ENCODE results near the gene NNMT. TPM values are rescaled to one million over a fixed set of nuclear protein-coding genes. Genes with fewer than 3 reads are reported as not detected.

The NNMT gene
- total RNA-seq, 1 donor from 2014 or later: 394 TPM

- Histone ChIP-seq H3K4me1 (ENCODE audit: insufficient read depth, low read length) (peaks cover 33% of the 10 kb centered on the region), H3K36me3 (ENCODE audit: insufficient read depth, low read length) (no peaks in the 10 kb centered on the region), H4K20me1 (ENCODE audit: insufficient read depth, low read length) (no peaks in the 10 kb centered on the region), H3K4me3 (ENCODE audit: insufficient read depth, low read depth, low read length) (no peak overlapping the region), H3K27me3 (ENCODE audit: insufficient read depth, low read length) (no peaks in the 10 kb centered on the region), H3K79me2 (ENCODE audit: insufficient read depth, low read length) (no peaks in the 10 kb centered on the region), H3K4me2 (ENCODE audit: low read length) (no peak overlapping the region), H3K9me3 (ENCODE audit: insufficient read depth, low read depth, low read length) (no peaks in the 10 kb centered on the region), H3K27ac (ENCODE audit: low read depth, low read length) (no peak overlapping the region), H3K9ac (ENCODE audit: low read length) (no peak overlapping the region), H2AFZ (ENCODE audit: low read depth, low read length) (no peak overlapping the region)
- DNase-seq (ENCODE audit: low read depth) (no peak), FAIRE-seq (no peak)
- Mint-ChIP-seq H3K36me3 (ENCODE audit: low read depth, unreplicated experiment) (no peaks in the 10 kb centered on the region), H3K9me3 (ENCODE audit: unreplicated experiment) (no peaks in the 10 kb centered on the region), H3K4me1 (ENCODE audit: low read depth, unreplicated experiment) (peaks cover 64% of the 10 kb centered on the region), H3K4me3 (ENCODE audit: unreplicated experiment) (no peak overlapping the region), H3K27ac (ENCODE audit: unreplicated experiment) (no peak overlapping the region), H3K27me3 (ENCODE audit: low read depth, unreplicated experiment) (no peaks in the 10 kb centered on the region)
- TF ChIP-seq EZH2 (IDR thresholded peaks at IDR 0.05; ENCODE audit: insufficient read depth, low read length): no peak
- no peak for TF ChIP-seq CTCF (IDR thresholded peaks at IDR 0.05; ENCODE audit: insufficient read depth, low read depth, low read length)
Observed at GRCh38 chr11:114287154-114287553, 9.0 kb upstream of the NNMT start.

- no peaks in the 10 kb centered on the region for H3K36me3 ChIP-seq (ENCODE audit: insufficient read depth, low read length)
- H3K9me3 ChIP-seq (ENCODE audit: insufficient read depth, low read depth, low read length): no peaks in the 10 kb centered on the region
- no peaks in the 10 kb centered on the region for H3K36me3 Mint-ChIP-seq (ENCODE audit: low read depth, unreplicated experiment)
- H3K27ac Mint-ChIP-seq (ENCODE audit: unreplicated experiment): no peak overlapping the region
- TF ChIP-seq CTCF (IDR thresholded peaks at IDR 0.05; ENCODE audit: insufficient read depth, low read depth, low read length) (no peak), EZH2 (IDR thresholded peaks at IDR 0.05; ENCODE audit: insufficient read depth, low read length) (no peak)
- H3K4me1 ChIP-seq (ENCODE audit: insufficient read depth, low read length): peaks cover 42% of the 10 kb centered on the region
- no peak overlapping the region for H3K4me2 ChIP-seq (ENCODE audit: low read length)
- H3K4me1 Mint-ChIP-seq (ENCODE audit: low read depth, unreplicated experiment): peaks cover 67% of the 10 kb centered on the region
- H3K9me3 Mint-ChIP-seq (ENCODE audit: unreplicated experiment): no peaks in the 10 kb centered on the region
- no peak overlapping the region for H3K4me3 Mint-ChIP-seq (ENCODE audit: unreplicated experiment)
- no peaks in the 10 kb centered on the region for H4K20me1 ChIP-seq (ENCODE audit: insufficient read depth, low read length)
- H3K4me3 ChIP-seq (ENCODE audit: insufficient read depth, low read depth, low read length): no peak overlapping the region
- H2AFZ ChIP-seq (ENCODE audit: low read depth, low read length): no peak overlapping the region
- H3K9ac ChIP-seq (ENCODE audit: low read length): no peak overlapping the region
- no peaks in the 10 kb centered on the region for H3K79me2 ChIP-seq (ENCODE audit: insufficient read depth, low read length)
- H3K27me3 Mint-ChIP-seq (ENCODE audit: low read depth, unreplicated experiment): no peaks in the 10 kb centered on the region
- H3K27me3 ChIP-seq (ENCODE audit: insufficient read depth, low read length): no peaks in the 10 kb centered on the region
- FAIRE-seq (no peak), DNase-seq (ENCODE audit: low read depth) (no peak)
- H3K27ac ChIP-seq (ENCODE audit: low read depth, low read length): no peak overlapping the region
Observed at GRCh38 chr11:114288136-114288535, 8.1 kb upstream of the NNMT start.

- H3K4me1 Mint-ChIP-seq (ENCODE audit: low read depth, unreplicated experiment): peaks cover 81% of the 10 kb centered on the region
- H3K27me3 ChIP-seq (ENCODE audit: insufficient read depth, low read length): no peaks in the 10 kb centered on the region
- no peaks in the 10 kb centered on the region for H3K36me3 Mint-ChIP-seq (ENCODE audit: low read depth, unreplicated experiment)
- DNase-seq (ENCODE audit: low read depth) (no peak), FAIRE-seq (no peak)
- H2AFZ ChIP-seq (ENCODE audit: low read depth, low read length): no peak overlapping the region
- H3K4me3 ChIP-seq (ENCODE audit: insufficient read depth, low read depth, low read length): no peak overlapping the region
- TF ChIP-seq CTCF (IDR thresholded peaks at IDR 0.05; ENCODE audit: insufficient read depth, low read depth, low read length) (no peak), EZH2 (IDR thresholded peaks at IDR 0.05; ENCODE audit: insufficient read depth, low read length) (no peak)
- H3K9me3 Mint-ChIP-seq (ENCODE audit: unreplicated experiment): no peaks in the 10 kb centered on the region
- H3K27ac ChIP-seq (ENCODE audit: low read depth, low read length): peak overlapping the region; percentile 99
- peak overlapping the region; percentile 73 for H3K4me3 Mint-ChIP-seq (ENCODE audit: unreplicated experiment)
- H3K79me2 ChIP-seq (ENCODE audit: insufficient read depth, low read length): no peaks in the 10 kb centered on the region
- H3K9ac ChIP-seq (ENCODE audit: low read length): peak overlapping the region; percentile 77
- peaks cover 56% of the 10 kb centered on the region for H3K4me1 ChIP-seq (ENCODE audit: insufficient read depth, low read length)
- H3K27ac Mint-ChIP-seq (ENCODE audit: unreplicated experiment): peak overlapping the region; percentile 100
- no peaks in the 10 kb centered on the region for H3K27me3 Mint-ChIP-seq (ENCODE audit: low read depth, unreplicated experiment)
- H3K36me3 ChIP-seq (ENCODE audit: insufficient read depth, low read length): no peaks in the 10 kb centered on the region
- H4K20me1 ChIP-seq (ENCODE audit: insufficient read depth, low read length): no peaks in the 10 kb centered on the region
- peak overlapping the region; percentile 72 for H3K4me2 ChIP-seq (ENCODE audit: low read length)
- no peaks in the 10 kb centered on the region for H3K9me3 ChIP-seq (ENCODE audit: insufficient read depth, low read depth, low read length)
Observed at GRCh38 chr11:114289779-114290178, 6.4 kb upstream of the NNMT start.
